WERI-Rb-1 (cell line): ENCODE measurements around the gene PRMT5.

Experiments
- DNase-seq: peaks from one replicate; pipeline ENCODE4 v3.0.0-alpha.2; 2020
- H3K27ac ChIP-seq: fragments of 250-450 bp; sonication (Bioruptor Pico); 2 replicates; pipeline ENCODE4 v1.5.1; 2020; ENCODE audit warnings: mild to moderate bottlenecking, moderate library complexity
- H3K27me3 ChIP-seq: fragments of 250-450 bp; sonication (Bioruptor Pico); 2 replicates; pipeline ENCODE4 v1.5.1; 2021; ENCODE audit warnings: mild to moderate bottlenecking, low read depth, moderate library complexity; ENCODE audit not compliant: insufficient read depth, severe bottlenecking
- H3K36me3 ChIP-seq: fragments of 250-450 bp; sonication (Bioruptor Pico); 2 replicates; pipeline ENCODE4 v1.5.1; 2020; ENCODE audit warnings: mild to moderate bottlenecking, moderate library complexity
- H3K4me3 ChIP-seq: 2 replicates; pipeline ENCODE4 v1.5.1; 2011; ENCODE audit warnings: low read depth, mild to moderate bottlenecking, control low read depth, low read length
- H3K9me3 ChIP-seq: fragments of 250-450 bp; sonication (Bioruptor Pico); 2 replicates; pipeline ENCODE4 v1.5.1; 2021; ENCODE audit warnings: mild to moderate bottlenecking, moderate library complexity; ENCODE audit not compliant: severe bottlenecking
- CTCF ChIP-seq: IDR thresholded peaks from 2 replicates; pipeline ENCODE4 v1.5.1; 2011; ENCODE audit warnings: low read depth, mild to moderate bottlenecking, control low read depth, inconsistent platforms, low read length

Gene PRMT5

GRCh38 chr14:22898302-22899090 is 30.7 kb downstream of the PRMT5 start:
- no peak for DNase-seq
- no peaks in the 10 kb centered on the region for H3K27me3 ChIP-seq
- TF ChIP-seq CTCF: no peak
- H3K36me3 ChIP-seq: peaks cover 27% of the 10 kb centered on the region
- no peaks in the 10 kb centered on the region for H3K9me3 ChIP-seq
- H3K27ac ChIP-seq: no peak overlapping the region
- no peak overlapping the region for H3K4me3 ChIP-seq

- Histone ChIP-seq H3K36me3 (peaks cover 18% of the 10 kb centered on the region), H3K27ac (no peak overlapping the region), H3K27me3 (no peaks in the 10 kb centered on the region), H3K4me3 (no peak overlapping the region), H3K9me3 (no peaks in the 10 kb centered on the region)
- no peak for DNase-seq
- no peak for TF ChIP-seq CTCF
These were observed 31.8 kb downstream of the PRMT5 start for GRCh38 chr14:22897357-22897756.

GRCh38 chr14:22896760-22897159 is 32.4 kb downstream of the PRMT5 start:
- H3K27ac ChIP-seq: no peak overlapping the region

GRCh38 chr14:22896356-22896755 is 32.8 kb downstream of the PRMT5 start:
- Histone ChIP-seq H3K27ac (no peak overlapping the region), H3K4me3 (no peak overlapping the region), H3K9me3 (no peaks in the 10 kb centered on the region), H3K27me3 (no peaks in the 10 kb centered on the region), H3K36me3 (peaks cover 8% of the 10 kb centered on the region)
- no peak for DNase-seq
- TF ChIP-seq CTCF: no peak

More at GRCh38 chr14:22896760-22897159, 32.4 kb downstream of the PRMT5 start:
- Histone ChIP-seq H3K4me3 (no peak overlapping the region), H3K27me3 (no peaks in the 10 kb centered on the region), H3K36me3 (peaks cover 12% of the 10 kb centered on the region), H3K9me3 (no peaks in the 10 kb centered on the region)
- DNase-seq: no peak
- TF ChIP-seq CTCF: no peak

GRCh38 chr14:22895402-22895801 is 33.8 kb downstream of the PRMT5 start:
- Histone ChIP-seq H3K27ac (no peak overlapping the region), H3K36me3 (no peaks in the 10 kb centered on the region), H3K4me3 (no peak overlapping the region), H3K27me3 (no peaks in the 10 kb centered on the region), H3K9me3 (no peaks in the 10 kb centered on the region)
- TF ChIP-seq CTCF: no peak
- no peak for DNase-seq

GRCh38 chr14:22893706-22894105 is 35.5 kb downstream of the PRMT5 start:
- no peak overlapping the region for H3K27ac ChIP-seq
- DNase-seq: no peak
- no peaks in the 10 kb centered on the region for H3K36me3 ChIP-seq
- no peaks in the 10 kb centered on the region for H3K27me3 ChIP-seq
- no peaks in the 10 kb centered on the region for H3K9me3 ChIP-seq
- no peak for TF ChIP-seq CTCF
- H3K4me3 ChIP-seq: no peak overlapping the region
